NCI-H2107 (cell line): ENCODE data around the gene DDAH1.

Experiments used
- DNase-seq: peaks from one replicate; lab custom pipeline; 2025; lab: John Stamatoyannopoulos, UW

The DDAH1 gene

GRCh38 chr1:85303440-85304162 lies 161.4 kb downstream of the DDAH1 start:
- no peak for DNase-seq

GRCh38 chr1:85300140-85300539 lies 164.8 kb downstream of the DDAH1 start:
- DNase-seq = no peak

- peak; percentile 68 for DNase-seq
Measured at GRCh38 chr1:85297855-85298629, 166.9 kb downstream of the DDAH1 start.

- no peak for DNase-seq
Measured at GRCh38 chr1:85297538-85297854, 167.5 kb downstream of the DDAH1 start.

GRCh38 chr1:85296980-85297379 lies 168.0 kb downstream of the DDAH1 start:
- DNase-seq = no peak

GRCh38 chr1:85295654-85296053 lies 169.3 kb downstream of the DDAH1 start:
- no peak for DNase-seq

- no peak for DNase-seq
Measured at GRCh38 chr1:85295006-85295431, 169.9 kb downstream of the DDAH1 start.

- no peak for DNase-seq
Measured at GRCh38 chr1:85290826-85291225, 174.1 kb downstream of the DDAH1 start.

GRCh38 chr1:85289848-85290335 lies 175.1 kb downstream of the DDAH1 start:
- DNase-seq = no peak

GRCh38 chr1:85289207-85289847 lies 175.6 kb downstream of the DDAH1 start:
- no peak for DNase-seq

- no peak for DNase-seq
Measured at GRCh38 chr1:85284202-85284601, 180.8 kb downstream of the DDAH1 start.

GRCh38 chr1:85283475-85284199 lies 181.3 kb downstream of the DDAH1 start:
- DNase-seq = no peak

- no peak for DNase-seq
Measured at GRCh38 chr1:85282424-85282823, 182.5 kb downstream of the DDAH1 start.

GRCh38 chr1:85280636-85281035 lies 184.3 kb downstream of the DDAH1 start:
- DNase-seq = no peak

GRCh38 chr1:85279458-85280080 lies 185.4 kb downstream of the DDAH1 start:
- DNase-seq = no peak

GRCh38 chr1:85278853-85279314 lies 186.1 kb downstream of the DDAH1 start:
- DNase-seq = no peak

GRCh38 chr1:85277802-85278201 lies 187.2 kb downstream of the DDAH1 start:
- no peak for DNase-seq

GRCh38 chr1:85276978-85277639 lies 187.8 kb downstream of the DDAH1 start:
- DNase-seq = no peak

- DNase-seq = peak; percentile 99
Measured at GRCh38 chr1:85276215-85276977, 188.6 kb downstream of the DDAH1 start, which contains the start of gene BCL10. Gene BCL10 (minus strand): TSS chr1:85276632. CDS start chr1:85276352, 280 bp downstream.

- DNase-seq = no peak
Measured at GRCh38 chr1:85275701-85276214, 189.2 kb downstream of the DDAH1 start.
